OCI-LY7 (cell line): Measurements from ENCODE around the gene TNC. TPM values are rescaled to one million over a fixed set of nuclear protein-coding genes. Genes with fewer than 3 reads are reported as not detected.

Experiments
- BruUV-seq: library from RNA; stranded (reverse); fragments of 400-500 nt; replicated peaks from 2 replicates; lab custom pipeline; 2021; lab: Mats Ljungman, UMichigan
- CTCF ChIA-PET: fragments of 300-600 bp; sonication (Branson Sonifier 250); formaldehyde crosslinking; loops from one replicate; lab custom pipeline; 2022; ENCODE audit warnings: antibody characterized with exemption; ENCODE audit not compliant: unreplicated experiment; lab: Charles Lee
- POLR2A ChIA-PET: fragments of 300-600 bp; sonication (Branson Sonifier 250); formaldehyde crosslinking; loops from one replicate; lab custom pipeline; 2022; ENCODE audit warnings: antibody characterized with exemption; lab: Charles Lee
- DNase-seq: peaks from one replicate; pipeline ENCODE4 v3.0.0-alpha.2; 2015; ENCODE audit warnings: low spot score
- H2AFZ ChIP-seq: fragments of 200-600 bp; sonication (generic), shearing (Covaris generic); 2 replicates; pipeline ENCODE4 v1.6.1; 2014; ENCODE audit warnings: mild to moderate bottlenecking, antibody characterized with exemption, low read length, moderate library complexity
- H3K27ac ChIP-seq: fragments of 200-600 bp; sonication (generic); 2 replicates; pipeline ENCODE4 v1.5.1; 2014; ENCODE audit warnings: mixed run types, low read depth, mild to moderate bottlenecking, moderate library complexity, low read length, inconsistent platforms; ENCODE audit not compliant: poor library complexity, severe bottlenecking
- H3K36me3 ChIP-seq: fragments of 200-600 bp; sonication (generic); 2 replicates; pipeline ENCODE4 v1.6.1; 2014; ENCODE audit warnings: mild to moderate bottlenecking, antibody characterized with exemption, low read length, moderate library complexity, mixed read lengths; ENCODE audit not compliant: insufficient read depth
- H3K4me1 ChIP-seq: fragments of 200-600 bp; sonication (generic); 2 replicates; pipeline ENCODE4 v1.5.1; 2014; ENCODE audit warnings: mild to moderate bottlenecking, low read length; ENCODE audit not compliant: insufficient read depth, poor library complexity, severe bottlenecking
- H3K4me2 ChIP-seq: fragments of 200-600 bp; sonication (generic); 2 replicates; pipeline ENCODE4 v1.6.1; 2014; ENCODE audit warnings: mild to moderate bottlenecking, low read length
- H3K4me3 ChIP-seq: fragments of 200-600 bp; sonication (generic); 2 replicates; pipeline ENCODE4 v1.5.1; 2014; ENCODE audit warnings: mild to moderate bottlenecking, low read depth, low read length; ENCODE audit not compliant: poor library complexity, severe bottlenecking
- H3K79me2 ChIP-seq: fragments of 200-600 bp; sonication (generic); 2 replicates; pipeline ENCODE4 v1.6.1; 2016; ENCODE audit warnings: low read depth, mild to moderate bottlenecking, low read length, moderate library complexity, mixed read lengths; ENCODE audit not compliant: insufficient read depth
- H3K9me2 ChIP-seq: fragments of 200-600 bp; sonication (generic); 2 replicates; pipeline ENCODE4 v1.6.1; 2016; ENCODE audit warnings: mild to moderate bottlenecking, low read length, mixed read lengths; ENCODE audit not compliant: insufficient read depth
- H3K9me3 ChIP-seq: fragments of 200-600 bp; sonication (generic); 2 replicates; pipeline ENCODE4 v1.6.1; 2014; ENCODE audit warnings: mild to moderate bottlenecking, mixed run types, low read length, mixed read lengths
- H4K20me1 ChIP-seq: fragments of 200-600 bp; sonication (generic); 2 replicates; pipeline ENCODE4 v1.6.1; 2014; ENCODE audit warnings: mild to moderate bottlenecking, antibody characterized with exemption, low read length, moderate library complexity, mixed read lengths; ENCODE audit not compliant: insufficient read depth
- CTCF ChIP-seq: fragments of 200-600 bp; sonication (generic); conservative IDR thresholded peaks from 2 replicates; pipeline ENCODE4 v1.5.1; 2014; ENCODE audit warnings: mild to moderate bottlenecking, antibody characterized with exemption, low read length, moderate library complexity, mixed read lengths
- EZH2phosphoT487 ChIP-seq: fragments of 200-600 bp; sonication (generic); IDR thresholded peaks from 2 replicates; pipeline ENCODE4 v1.6.1; 2018; ENCODE audit warnings: low read depth, borderline replicate concordance, mild to moderate bottlenecking, mixed run types, antibody characterized with exemption, low read length, moderate library complexity, mixed read lengths
- intact Hi-C: fragments of 100-400 bp; cut with micrococcal nuclease; formaldehyde crosslinking; loops from one replicate; pipeline ENCODE4 v1.10.0; 2022; ENCODE audit not compliant: unreplicated experiment
- total RNA-seq, 2 experiments: library from RNA; depleted of rRNA in 1 of 2; stranded (reverse); fragments of >200 nt in 1 of 2; shearing (Covaris generic) in 1 of 2; gene quantifications; 2 replicates each; pipeline ENCODE4 v1.2.3, GENCODE V29; 2014 to 2022

The TNC gene
- total RNA-seq, 2 experiments from 2014 or later = not detected

- no peak overlapping the region for H3K4me2 ChIP-seq
- no peaks in the 10 kb centered on the region for H3K79me2 ChIP-seq
- no peaks in the 10 kb centered on the region for H3K9me2 ChIP-seq
- no peak overlapping the region for H3K4me3 ChIP-seq
- no peak overlapping the region for H2AFZ ChIP-seq
- intact Hi-C loops = no loop called here
- POLR2A ChIA-PET = interaction anchor here (0.7 kb wide), 1 partner anchor 351 kb away, joined by 5 read pairs; no protein-coding TSS in a partner anchor
- no peaks in the 10 kb centered on the region for H4K20me1 ChIP-seq
- no peaks in the 10 kb centered on the region for H3K4me1 ChIP-seq
- no TSS peak for BruUV-seq
- no peak for DNase-seq
- H3K9me3 ChIP-seq = no peaks in the 10 kb centered on the region
- H3K36me3 ChIP-seq = no peaks in the 10 kb centered on the region
- H3K27ac ChIP-seq = no peak overlapping the region
- CTCF ChIA-PET = no interaction called here
- TF ChIP-seq CTCF = no peak
- no peak for TF ChIP-seq EZH2phosphoT487
Measured at GRCh38 chr9:115030006-115030405, 88.0 kb downstream of the TNC start.

- TF ChIP-seq EZH2phosphoT487 (no peak), CTCF (no peak)
- H3K79me2 ChIP-seq = no peaks in the 10 kb centered on the region
- no peak for DNase-seq
- POLR2A ChIA-PET = no interaction called here
- intact Hi-C loops = no loop called here
- H3K9me3 ChIP-seq = no peaks in the 10 kb centered on the region
- H4K20me1 ChIP-seq = no peaks in the 10 kb centered on the region
- no peak overlapping the region for H3K27ac ChIP-seq
- no peaks in the 10 kb centered on the region for H3K9me2 ChIP-seq
- H3K36me3 ChIP-seq = no peaks in the 10 kb centered on the region
- CTCF ChIA-PET = no interaction called here
- H2AFZ ChIP-seq = no peak overlapping the region
- no TSS peak for BruUV-seq
- H3K4me3 ChIP-seq = no peak overlapping the region
- H3K4me2 ChIP-seq = no peak overlapping the region
- no peaks in the 10 kb centered on the region for H3K4me1 ChIP-seq
Measured at GRCh38 chr9:115025721-115026120, 92.2 kb downstream of the TNC start.

- intact Hi-C loops = no loop called here
- no peak overlapping the region for H3K27ac ChIP-seq
- H3K4me3 ChIP-seq = no peak overlapping the region
- H3K4me1 ChIP-seq = no peaks in the 10 kb centered on the region
- no peaks in the 10 kb centered on the region for H4K20me1 ChIP-seq
- BruUV-seq = no TSS peak
- H3K9me2 ChIP-seq = no peaks in the 10 kb centered on the region
- H3K36me3 ChIP-seq = no peaks in the 10 kb centered on the region
- no peaks in the 10 kb centered on the region for H3K79me2 ChIP-seq
- no peak for DNase-seq
- POLR2A ChIA-PET = no interaction called here
- H3K9me3 ChIP-seq = no peaks in the 10 kb centered on the region
- no peak overlapping the region for H2AFZ ChIP-seq
- no peak overlapping the region for H3K4me2 ChIP-seq
- CTCF ChIA-PET = no interaction called here
- TF ChIP-seq CTCF (no peak), EZH2phosphoT487 (no peak)
Measured at GRCh38 chr9:115024925-115025535, 92.9 kb downstream of the TNC start.
